Gastrocnemius medialis (tissue), 4 donors: ENCODE data around the gene SPRR2A. TPM values are rescaled to one million over a fixed set of nuclear protein-coding genes. Genes with fewer than 3 reads are reported as not detected.

ENCODE experiments used
- ATAC-seq, 2 donors: fragments of 150-250 bp; one replicate each; pipeline ENCODE4 v1.9.1; 2016
- DNase-seq, 2 donors: peaks; one replicate each; pipeline ENCODE4 v3.0.0-alpha.2; 2019
- H3K27ac ChIP-seq, 4 donors: fragments of 200-600 bp; sonication (generic); 1 replicate in 1 of 4; 2 replicates in 3 of 4; pipeline ENCODE4 v1.5.1; 2016 to 2018; ENCODE audit warnings: mild to moderate bottlenecking in 2 of 4, moderate library complexity in 1 of 4
- H3K27me3 ChIP-seq, 3 donors: fragments of 200-600 bp; sonication (generic) in 2 of 3; 1 replicate in 1 of 3; 2 replicates in 2 of 3; pipeline versions ENCODE4 v1.5.1 to v1.6.0; 2016 to 2019; ENCODE audit warnings: mild to moderate bottlenecking in 1 of 3, moderate library complexity in 1 of 3
- H3K36me3 ChIP-seq, 2 donors: fragments of 200-600 bp; sonication (generic) in 1 of 2; one replicate each; pipeline ENCODE4 v1.5.1; 2017 to 2018
- H3K4me1 ChIP-seq, 2 donors: fragments of 200-600 bp; sonication (generic) in 1 of 2; one replicate each; pipeline ENCODE4 v1.5.1; 2016 to 2017; ENCODE audit warnings: mild to moderate bottlenecking in 2 of 2
- H3K4me3 ChIP-seq, 4 donors: fragments of 200-600 bp; sonication (generic) in 3 of 4; 1 replicate in 1 of 4; 2 replicates in 3 of 4; pipeline ENCODE4 v1.5.1; 2016 to 2019; ENCODE audit warnings: mild to moderate bottlenecking in 2 of 4
- H3K9me3 ChIP-seq, 3 donors: fragments of 200-600 bp; sonication (generic) in 2 of 3; 1 replicate in 1 of 3; 2 replicates in 2 of 3; pipeline ENCODE4 v1.5.1; 2016 to 2019
- CTCF ChIP-seq, 5 experiments: fragments of 450-650 bp in 3 of 5; fragments of 200-600 bp in 2 of 5; sonication (generic) in 2 of 5; IDR thresholded peaks in 4 of 5; conservative IDR thresholded peaks in 1 of 5; 1 replicate in 4 of 5; 2 replicates in 1 of 5; pipeline ENCODE4 v1.5.1; 2016 to 2019; ENCODE audit warnings: antibody characterized with exemption in 5 of 5, mild to moderate bottlenecking in 3 of 5, moderate library complexity in 3 of 5
- POLR2A ChIP-seq, 2 donors: fragments of 450-650 bp; IDR thresholded peaks; one replicate each; pipeline ENCODE4 v1.6.1; 2017; ENCODE audit warnings: antibody characterized with exemption in 2 of 2, mild to moderate bottlenecking in 2 of 2, moderate library complexity in 2 of 2
- in situ Hi-C, 4 donors: fragments of 200-750 bp; cut with MboI; loops; one replicate each; pipeline versions ENCODE4 v1.15.0 to v1.8.0; 2017; ENCODE audit warnings: low sequenced_read_pairs in 4 of 4
- intact Hi-C: fragments of 100-400 bp; cut with DNase I; formaldehyde crosslinking; loops from one replicate; pipeline ENCODE4 v1.15.1; 2023; ENCODE audit warnings: low total_unique reads
- total RNA-seq, 4 donors: library from RNA; depleted of rRNA; stranded (reverse); fragments of >200 nt; gene quantifications; one replicate each; pipeline versions ENCODE4 v1.1.0 to v1.2.3, GENCODE V29; 2016

SPRR2A gene
- total RNA-seq, 4 donors from 2014 or later, result not detected

GRCh38 chr1:153087652-153088051, 30.3 kb upstream of the SPRR2A start:
- Histone ChIP-seq H3K9me3 (no peaks in the 10 kb centered on the region), H3K4me1 (no peaks in the 10 kb centered on the region), H3K4me3 (no peak overlapping the region), H3K36me3 (no peaks in the 10 kb centered on the region), H3K27ac (no peak overlapping the region), H3K27me3 (no peaks in the 10 kb centered on the region)
- intact Hi-C loops (no loop called here), in situ Hi-C loops (no loop called here)
- TF ChIP-seq POLR2A (IDR thresholded peaks at IDR 0.05), result no peak
- TF ChIP-seq CTCF (IDR thresholded peaks at IDR 0.05 in 4 of 5, conservative IDR thresholded peaks at IDR 0.05 in 1 of 5), result no peak
- DNase-seq, result no peak
- no peak for ATAC-seq

GRCh38 chr1:153081736-153082135, 24.4 kb upstream of the SPRR2A start:
- no peak for TF ChIP-seq POLR2A (IDR thresholded peaks at IDR 0.05)
- TF ChIP-seq CTCF (IDR thresholded peaks at IDR 0.05 in 4 of 5, conservative IDR thresholded peaks at IDR 0.05 in 1 of 5), result no peak
- H3K9me3 ChIP-seq, result no peaks in the 10 kb centered on the region
- no peaks in the 10 kb centered on the region for H3K36me3 ChIP-seq
- intact Hi-C loops, result no loop called here
- in situ Hi-C loops, result no loop called here
- ATAC-seq (no peak), DNase-seq (no peak)
- no peaks in the 10 kb centered on the region for H3K27me3 ChIP-seq
- H3K4me1 ChIP-seq, result no peaks in the 10 kb centered on the region
- no peak overlapping the region for H3K4me3 ChIP-seq
- no peak overlapping the region for H3K27ac ChIP-seq

- intact Hi-C loops (no loop called here), in situ Hi-C loops (no loop called here)
- Histone ChIP-seq H3K27me3 (no peaks in the 10 kb centered on the region), H3K9me3 (no peaks in the 10 kb centered on the region), H3K36me3 (no peaks in the 10 kb centered on the region), H3K4me1 (no peaks in the 10 kb centered on the region), H3K4me3 (no peak overlapping the region), H3K27ac (no peak overlapping the region)
- no peak for ATAC-seq
- no peak for DNase-seq
- no peak for TF ChIP-seq CTCF (IDR thresholded peaks at IDR 0.05 in 4 of 5, conservative IDR thresholded peaks at IDR 0.05 in 1 of 5)
- TF ChIP-seq POLR2A (IDR thresholded peaks at IDR 0.05), result no peak
Measured at GRCh38 chr1:153072806-153073726, 15.8 kb upstream of the SPRR2A start.

- intact Hi-C loops, result no loop called here
- Histone ChIP-seq H3K4me3 (no peak within 1 kb of the TSS), H3K9me3 (no peaks in the 10 kb centered on the region), H3K27ac (no peak within 1 kb of the TSS), H3K27me3 (no peaks in the 10 kb centered on the region), H3K4me1 (no peaks in the 10 kb centered on the region), H3K36me3 (no peaks in the 10 kb centered on the region)
- ATAC-seq (no peak), DNase-seq (no peak)
- TF ChIP-seq POLR2A (IDR thresholded peaks at IDR 0.05) (no peak), CTCF (IDR thresholded peaks at IDR 0.05 in 4 of 5, conservative IDR thresholded peaks at IDR 0.05 in 1 of 5) (no peak)
- in situ Hi-C loops, result no loop called here
Measured at GRCh38 chr1:153071511-153071910, 14.2 kb upstream of the SPRR2A start, which contains the start of gene SPRR2B. Gene SPRR2B (minus strand): TSS chr1:153071611. CDS start chr1:153070839, 772 bp downstream.
